Body of pancreas (tissue), 4 donors: ENCODE measurements around the gene SYK.

Experiments
- POLR2A ChIP-seq, 3 donors: fragments of 450-650 bp; IDR thresholded peaks; one replicate each; pipeline ENCODE4 v1.6.1; 2016; ENCODE audit warnings: antibody characterized with exemption in 3 of 3, mild to moderate bottlenecking in 2 of 3
- TF ChIP-seq, protein P1 (sequence below), 7 experiments: fragments of 450-650 bp in 4 of 7; fragments of 200-600 bp in 3 of 7; sonication (generic) in 3 of 7; IDR thresholded peaks; one replicate each; pipeline ENCODE4 v1.5.1; 2016 to 2019; ENCODE audit warnings: antibody characterized with exemption in 7 of 7

DNA sequence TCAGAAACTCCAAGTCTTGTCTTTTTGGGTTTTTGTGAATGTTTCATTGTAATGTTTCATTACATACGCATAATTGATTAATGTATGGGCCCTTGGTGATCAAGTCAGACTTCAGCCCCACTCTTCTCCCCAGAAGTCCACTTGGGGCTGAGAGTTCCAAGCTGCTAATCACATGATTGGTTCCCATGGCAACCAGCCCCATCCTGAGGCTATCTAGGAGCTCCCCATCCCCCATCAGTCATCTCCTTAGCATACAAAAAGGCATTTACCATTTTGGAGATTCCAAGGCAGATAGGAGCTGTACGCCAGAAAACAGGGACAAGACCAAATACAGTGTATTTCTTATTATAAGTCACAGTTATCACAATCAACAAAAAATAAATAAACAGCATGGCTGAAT, 22.9 kb upstream of the SYK start:
- TF ChIP-seq, protein P1, sequence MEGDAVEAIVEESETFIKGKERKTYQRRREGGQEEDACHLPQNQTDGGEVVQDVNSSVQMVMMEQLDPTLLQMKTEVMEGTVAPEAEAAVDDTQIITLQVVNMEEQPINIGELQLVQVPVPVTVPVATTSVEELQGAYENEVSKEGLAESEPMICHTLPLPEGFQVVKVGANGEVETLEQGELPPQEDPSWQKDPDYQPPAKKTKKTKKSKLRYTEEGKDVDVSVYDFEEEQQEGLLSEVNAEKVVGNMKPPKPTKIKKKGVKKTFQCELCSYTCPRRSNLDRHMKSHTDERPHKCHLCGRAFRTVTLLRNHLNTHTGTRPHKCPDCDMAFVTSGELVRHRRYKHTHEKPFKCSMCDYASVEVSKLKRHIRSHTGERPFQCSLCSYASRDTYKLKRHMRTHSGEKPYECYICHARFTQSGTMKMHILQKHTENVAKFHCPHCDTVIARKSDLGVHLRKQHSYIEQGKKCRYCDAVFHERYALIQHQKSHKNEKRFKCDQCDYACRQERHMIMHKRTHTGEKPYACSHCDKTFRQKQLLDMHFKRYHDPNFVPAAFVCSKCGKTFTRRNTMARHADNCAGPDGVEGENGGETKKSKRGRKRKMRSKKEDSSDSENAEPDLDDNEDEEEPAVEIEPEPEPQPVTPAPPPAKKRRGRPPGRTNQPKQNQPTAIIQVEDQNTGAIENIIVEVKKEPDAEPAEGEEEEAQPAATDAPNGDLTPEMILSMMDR (IDR thresholded peaks at IDR 0.05): no peak
- no peak for TF ChIP-seq POLR2A (IDR thresholded peaks at IDR 0.05)
